Measurements from ENCODE around the gene ENTREP3.
A peak's percentile ranks its signal among the peaks of the same experiment; 100 is the strongest.

ENTREP3 gene

GRCh38 chr1:155284476-155284875 is 29.2 kb upstream of the ENTREP3 start:
- Mint-ChIP-seq H3K9me3 (no peaks in the 10 kb centered on the region), H3K4me1 (peaks cover 2% of the 10 kb centered on the region), H3K27me3 (ENCODE audit: low read depth, poor library complexity) (peaks cover 3% of the 10 kb centered on the region), H3K4me3 (no peak overlapping the region), H3K27ac (no peak overlapping the region), H3K36me3 (ENCODE audit: low read depth) (peaks cover 4% of the 10 kb centered on the region)
- no peak for DNase-seq
- TF ChIP-seq CTCF (IDR thresholded peaks at IDR 0.05) = no peak

GRCh38 chr1:155282488-155283091 is 27.3 kb upstream of the ENTREP3 start:
- TF ChIP-seq CTCF (IDR thresholded peaks at IDR 0.05) = no peak
- peaks cover 6% of the 10 kb centered on the region for H3K27me3 Mint-ChIP-seq (ENCODE audit: low read depth, poor library complexity)
- H3K36me3 Mint-ChIP-seq (ENCODE audit: low read depth) = peaks cover 7% of the 10 kb centered on the region
- H3K4me3 Mint-ChIP-seq = no peak overlapping the region
- no peak overlapping the region for H3K27ac Mint-ChIP-seq
- DNase-seq = no peak
- H3K4me1 Mint-ChIP-seq = peaks cover 16% of the 10 kb centered on the region
- no peaks in the 10 kb centered on the region for H3K9me3 Mint-ChIP-seq

- Mint-ChIP-seq H3K27me3 (ENCODE audit: low read depth, poor library complexity) (peaks cover 10% of the 10 kb centered on the region), H3K9me3 (no peaks in the 10 kb centered on the region), H3K36me3 (ENCODE audit: low read depth) (peaks cover 7% of the 10 kb centered on the region), H3K4me3 (no peak overlapping the region), H3K27ac (no peak overlapping the region), H3K4me1 (peaks cover 26% of the 10 kb centered on the region)
- no peak for TF ChIP-seq CTCF (IDR thresholded peaks at IDR 0.05)
- DNase-seq = no peak
Measured at GRCh38 chr1:155279268-155279667, 24.0 kb upstream of the ENTREP3 start.

DNA sequence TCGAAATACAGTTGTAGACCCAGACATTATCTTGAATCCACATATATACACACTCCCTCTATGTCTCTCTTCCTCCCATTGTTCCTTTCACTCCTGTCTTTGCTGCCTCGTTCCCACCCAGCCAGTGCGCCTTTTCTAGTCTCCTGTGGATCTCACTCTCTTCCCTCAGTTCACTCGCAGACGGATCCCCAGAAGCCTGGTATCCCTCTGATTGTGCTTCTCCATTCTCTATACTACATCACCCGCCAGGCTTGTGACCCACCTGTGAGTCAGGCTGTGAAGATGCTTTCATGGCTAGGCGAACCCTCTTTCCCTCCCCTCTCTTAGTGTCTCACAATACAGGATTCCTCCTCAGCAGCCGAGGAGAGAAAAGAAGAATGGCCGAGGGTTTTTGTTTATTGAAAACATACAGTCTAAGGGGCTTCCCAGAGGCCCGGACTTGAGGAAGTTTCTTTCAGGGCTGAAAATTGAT is 23.4 kb upstream of the ENTREP3 start:
- peaks cover 10% of the 10 kb centered on the region for H3K27me3 Mint-ChIP-seq (ENCODE audit: low read depth, poor library complexity)
- peaks cover 30% of the 10 kb centered on the region for H3K4me1 Mint-ChIP-seq
- peak; percentile 2 for TF ChIP-seq CTCF (IDR thresholded peaks at IDR 0.05)
- no peak overlapping the region for H3K27ac Mint-ChIP-seq
- H3K4me3 Mint-ChIP-seq = peak overlapping the region; percentile 80
- peaks cover 7% of the 10 kb centered on the region for H3K36me3 Mint-ChIP-seq (ENCODE audit: low read depth)
- no peaks in the 10 kb centered on the region for H3K9me3 Mint-ChIP-seq
- DNase-seq = no peak

- TF ChIP-seq CTCF (IDR thresholded peaks at IDR 0.05) = peak; percentile 26
- Mint-ChIP-seq H3K9me3 (no peaks in the 10 kb centered on the region), H3K4me1 (peaks cover 32% of the 10 kb centered on the region), H3K4me3 (peak overlapping the region; percentile 80), H3K27me3 (ENCODE audit: low read depth, poor library complexity) (peaks cover 10% of the 10 kb centered on the region), H3K36me3 (ENCODE audit: low read depth) (peaks cover 7% of the 10 kb centered on the region), H3K27ac (no peak overlapping the region)
- peak; percentile 97 for DNase-seq
Measured at GRCh38 chr1:155277902-155278688, 22.8 kb upstream of the ENTREP3 start.

All from nephron progenitor cell (in vitro differentiated cells).